GM18505 (cell line): ENCODE data around the gene STUM.

Experiments
- ATAC-seq: cut with Tn5 transposase; IDR thresholded peaks from one replicate; pipeline ENCODE4 v1.9.1; 2021; ENCODE audit not compliant: unreplicated experiment
- POLR2A ChIP-seq: IDR thresholded peaks from 4 replicates; pipeline ENCODE4 v1.6.1; 2011; ENCODE audit warnings: borderline replicate concordance; ENCODE audit not compliant: insufficient read depth, insufficient read length; ENCODE audit errors: extremely low read depth

The STUM gene

GRCh38 chr1:226558036-226558650 lies 9.6 kb downstream of the STUM start:
- no peak for ATAC-seq
- TF ChIP-seq POLR2A, result no peak

GRCh38 chr1:226560243-226560642 lies 11.7 kb downstream of the STUM start:
- no peak for ATAC-seq
- TF ChIP-seq POLR2A, result no peak

GRCh38 chr1:226562989-226563388 lies 14.4 kb downstream of the STUM start:
- ATAC-seq, result no peak

GRCh38 chr1:226563666-226564065 lies 15.1 kb downstream of the STUM start:
- ATAC-seq, result no peak
- TF ChIP-seq POLR2A, result no peak

More at GRCh38 chr1:226562989-226563388, 14.4 kb downstream of the STUM start:
- no peak for TF ChIP-seq POLR2A

- ATAC-seq, result no peak
- no peak for TF ChIP-seq POLR2A
Measured at GRCh38 chr1:226565476-226565875, 16.9 kb downstream of the STUM start.

- no peak for ATAC-seq
- no peak for TF ChIP-seq POLR2A
Measured at GRCh38 chr1:226566234-226566633, 17.7 kb downstream of the STUM start.

GRCh38 chr1:226566760-226567159 lies 18.2 kb downstream of the STUM start:
- no peak for ATAC-seq
- no peak for TF ChIP-seq POLR2A

- TF ChIP-seq POLR2A, result no peak
- ATAC-seq, result no peak
Measured at GRCh38 chr1:226568077-226568831, 19.7 kb downstream of the STUM start.

- no peak for TF ChIP-seq POLR2A
- ATAC-seq, result no peak
Measured at GRCh38 chr1:226568975-226569741, 20.6 kb downstream of the STUM start.

- no peak for TF ChIP-seq POLR2A
- no peak for ATAC-seq
Measured at GRCh38 chr1:226569879-226570547, 21.4 kb downstream of the STUM start.

GRCh38 chr1:226571893-226572292 lies 23.3 kb downstream of the STUM start:
- ATAC-seq, result no peak
- no peak for TF ChIP-seq POLR2A

GRCh38 chr1:226572325-226572726 lies 23.8 kb downstream of the STUM start:
- no peak for TF ChIP-seq POLR2A
- no peak for ATAC-seq

- ATAC-seq, result no peak
- TF ChIP-seq POLR2A, result no peak
Measured at GRCh38 chr1:226574044-226574443, 25.5 kb downstream of the STUM start.
